Kidney (tissue), 14 donors: ENCODE measurements around the gene TIMP4. TPM values are rescaled to one million over a fixed set of nuclear protein-coding genes. Genes with fewer than 3 reads are reported as not detected.

Experiments used
- DNase-seq, 5 donors: peaks; one replicate each; pipeline ENCODE4 v3.0.0-alpha.2; 2013 to 2020
- FAIRE-seq: peaks from 2 replicates; lab custom pipeline; 2012; peaks lifted over from hg19 to GRCh38; lab: Jason Lieb, UNC
- H3K27ac ChIP-seq, 2 donors: one replicate each; pipeline ENCODE4 v1.7.0; 2013; ENCODE audit warnings: low read depth in 2 of 2, low read length in 2 of 2, inconsistent platforms in 1 of 2
- H3K27me3 ChIP-seq: one replicate; pipeline ENCODE4 v1.7.1; 2013; ENCODE audit warnings: low read length, inconsistent platforms; ENCODE audit not compliant: control insufficient read depth, insufficient read depth
- H3K36me3 ChIP-seq, 3 donors: one replicate each; pipeline versions ENCODE4 v1.7.0 to v1.7.1; 2013; ENCODE audit warnings: low read length in 3 of 3, control low read depth in 1 of 3, inconsistent platforms in 1 of 3; ENCODE audit not compliant: insufficient read depth in 3 of 3, control insufficient read depth in 2 of 3
- H3K4me1 ChIP-seq, 3 donors: one replicate each; pipeline versions ENCODE4 v1.7.0 to v1.7.1; 2013; ENCODE audit warnings: low read length in 3 of 3, inconsistent platforms in 1 of 3, low read depth in 1 of 3; ENCODE audit not compliant: control insufficient read depth in 2 of 3, insufficient read depth in 2 of 3
- H3K4me3 ChIP-seq, 3 donors: one replicate each; pipeline versions ENCODE4 v1.7.0 to v1.8.1; 2013; ENCODE audit warnings: low read length in 3 of 3, control low read depth in 1 of 3, inconsistent platforms in 1 of 3
- H3K9ac ChIP-seq, 3 donors: one replicate each; pipeline versions ENCODE4 v1.7.0 to v1.7.1; 2013; ENCODE audit warnings: low read length in 3 of 3, control low read depth in 1 of 3, inconsistent platforms in 1 of 3
- H3K9me3 ChIP-seq, 3 donors: one replicate each; pipeline versions ENCODE4 v1.7.0 to v1.7.1; 2013; ENCODE audit warnings: low read length in 3 of 3, control low read depth in 1 of 3, inconsistent platforms in 1 of 3; ENCODE audit not compliant: control insufficient read depth in 2 of 3, insufficient read depth in 1 of 3
- intact Hi-C: fragments of 100-400 bp; cut with DNase I; formaldehyde crosslinking; loops from one replicate; pipeline ENCODE4 v1.11.1; 2022
- polyA plus RNA-seq: library from polyadenylated mRNA; stranded (reverse); fragments of 350-450 nt; fragmentation: Illumina TruSeq; extraction: RNeasy Lipid Tissue Mini Kit (QIAGEN cat#74804); gene quantifications from one replicate; pipeline ENCODE4 v1.2.3, GENCODE V29; 2014; ENCODE audit warnings: low read depth, low replicate concordance; ENCODE audit not compliant: insufficient read depth
- total RNA-seq: library from RNA; stranded (reverse); fragmentation: NEBNext Ultra II Directional; extraction: Animal tissue kit (Norgen Biotek cat#: 25700); gene quantifications from one replicate; pipeline ENCODE4 v1.2.1, GENCODE V29; 2021
- TF ChIP-seq, protein P1 (sequence below): IDR thresholded peaks from 3 replicates; pipeline ENCODE4 v1.5.1; 2012; ENCODE audit warnings: mild to moderate bottlenecking, moderate library complexity, borderline replicate concordance; ENCODE audit not compliant: insufficient read depth; ENCODE audit errors: extremely low read depth
- donor health status: control.
- donor health status: control.
- donor health status: control.
- donor health status: control.
- donor health status: control.
- donor health status: DM: yes; HTN: yes; CAD: no.
- donor health status: Normal renal cell carcinoma (clear cell type).

The TIMP4 gene
- total and polyA plus RNA-seq, 2 donors from 2014 or later, result 2.4 to 7.6 TPM

DNA sequence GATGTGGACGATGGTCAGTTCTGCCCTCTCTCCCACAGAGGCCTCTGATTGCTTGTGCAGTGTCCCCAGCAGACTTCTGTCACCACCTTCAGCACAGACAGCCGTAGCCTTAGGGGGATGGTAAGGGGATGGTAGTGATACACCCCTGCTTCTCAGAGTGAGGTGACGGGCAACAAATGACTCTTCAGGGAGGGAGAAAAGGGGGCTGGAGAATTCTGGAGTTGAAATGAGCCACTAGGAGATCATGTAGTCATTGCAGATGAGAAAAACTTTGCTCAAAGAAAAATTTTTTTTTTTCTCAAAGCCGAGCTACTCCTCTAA is 29.6 kb upstream of the TIMP4 start:
- DNase-seq (no peak), FAIRE-seq (no peak)
- H3K27me3 ChIP-seq, result no peaks in the 10 kb centered on the region
- peaks cover 0 to 8% (median 0%) of the 10 kb centered on the region in 3 donors for H3K4me1 ChIP-seq
- intact Hi-C loops, result no loop called here
- no peaks in the 10 kb centered on the region for H3K36me3 ChIP-seq
- H3K27ac ChIP-seq, result peak overlapping the region; percentile 18 to 51
- TF ChIP-seq, protein P1, sequence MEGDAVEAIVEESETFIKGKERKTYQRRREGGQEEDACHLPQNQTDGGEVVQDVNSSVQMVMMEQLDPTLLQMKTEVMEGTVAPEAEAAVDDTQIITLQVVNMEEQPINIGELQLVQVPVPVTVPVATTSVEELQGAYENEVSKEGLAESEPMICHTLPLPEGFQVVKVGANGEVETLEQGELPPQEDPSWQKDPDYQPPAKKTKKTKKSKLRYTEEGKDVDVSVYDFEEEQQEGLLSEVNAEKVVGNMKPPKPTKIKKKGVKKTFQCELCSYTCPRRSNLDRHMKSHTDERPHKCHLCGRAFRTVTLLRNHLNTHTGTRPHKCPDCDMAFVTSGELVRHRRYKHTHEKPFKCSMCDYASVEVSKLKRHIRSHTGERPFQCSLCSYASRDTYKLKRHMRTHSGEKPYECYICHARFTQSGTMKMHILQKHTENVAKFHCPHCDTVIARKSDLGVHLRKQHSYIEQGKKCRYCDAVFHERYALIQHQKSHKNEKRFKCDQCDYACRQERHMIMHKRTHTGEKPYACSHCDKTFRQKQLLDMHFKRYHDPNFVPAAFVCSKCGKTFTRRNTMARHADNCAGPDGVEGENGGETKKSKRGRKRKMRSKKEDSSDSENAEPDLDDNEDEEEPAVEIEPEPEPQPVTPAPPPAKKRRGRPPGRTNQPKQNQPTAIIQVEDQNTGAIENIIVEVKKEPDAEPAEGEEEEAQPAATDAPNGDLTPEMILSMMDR, result no peak
- no peak overlapping the region for H3K4me3 ChIP-seq
- H3K9me3 ChIP-seq, result no peaks in the 10 kb centered on the region
- H3K9ac ChIP-seq, result no peak overlapping the region

DNA sequence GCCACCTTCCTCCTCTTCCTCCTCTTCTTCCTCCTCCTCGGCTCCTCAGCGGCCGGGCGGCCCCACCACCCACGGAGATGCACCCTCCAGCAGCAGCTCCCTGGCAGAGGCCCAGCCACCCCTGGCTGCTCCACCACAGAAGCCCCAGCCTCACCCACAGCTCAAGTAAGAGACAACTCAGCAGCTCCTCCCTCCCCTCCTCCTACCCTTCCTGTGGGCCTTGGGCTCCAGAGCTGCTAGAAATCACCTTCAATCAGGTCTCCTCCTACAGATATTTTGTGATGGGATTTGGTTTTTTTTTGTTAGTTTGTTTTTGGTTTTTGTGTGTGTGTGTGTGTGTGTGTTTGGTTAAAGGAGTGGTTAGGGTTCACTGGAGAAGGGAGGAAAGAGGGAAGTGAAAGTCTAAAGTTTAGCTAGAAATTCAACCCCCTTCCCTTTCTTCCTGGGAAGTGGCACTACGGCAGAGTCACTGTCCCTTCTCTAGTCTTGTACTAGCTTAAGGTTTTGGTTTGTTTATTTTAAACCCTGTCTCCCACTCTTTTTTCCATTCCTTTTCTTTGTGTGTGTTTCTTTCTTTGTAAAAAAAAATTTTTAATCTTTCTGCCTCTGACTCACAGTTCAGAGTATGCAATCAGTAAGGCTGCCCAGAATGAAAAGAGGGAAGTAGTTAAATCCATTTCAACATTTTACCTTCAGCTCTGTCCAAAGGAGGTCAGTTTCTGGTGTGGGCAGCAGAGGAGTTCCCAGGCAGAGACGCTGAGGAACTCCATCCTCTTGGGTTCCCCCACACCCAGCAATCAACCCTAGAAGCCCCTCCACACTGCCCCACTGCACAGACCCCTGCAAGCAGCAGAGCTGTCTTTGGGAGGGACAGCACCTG is 29.0 kb upstream of the TIMP4 start:
- no peaks in the 10 kb centered on the region for H3K9me3 ChIP-seq
- DNase-seq, result peak; percentile 39 to 82 (median 63)
- no peak overlapping the region for H3K4me3 ChIP-seq
- peaks cover 0 to 8% (median 0%) of the 10 kb centered on the region in 3 donors for H3K4me1 ChIP-seq
- H3K36me3 ChIP-seq, result no peaks in the 10 kb centered on the region
- no peak for FAIRE-seq
- H3K27me3 ChIP-seq, result no peaks in the 10 kb centered on the region
- intact Hi-C loops, result no loop called here
- no peak overlapping the region for H3K9ac ChIP-seq
- peak overlapping the region; percentile 18 to 51 for H3K27ac ChIP-seq
- TF ChIP-seq, protein P1, result no peak

DNA sequence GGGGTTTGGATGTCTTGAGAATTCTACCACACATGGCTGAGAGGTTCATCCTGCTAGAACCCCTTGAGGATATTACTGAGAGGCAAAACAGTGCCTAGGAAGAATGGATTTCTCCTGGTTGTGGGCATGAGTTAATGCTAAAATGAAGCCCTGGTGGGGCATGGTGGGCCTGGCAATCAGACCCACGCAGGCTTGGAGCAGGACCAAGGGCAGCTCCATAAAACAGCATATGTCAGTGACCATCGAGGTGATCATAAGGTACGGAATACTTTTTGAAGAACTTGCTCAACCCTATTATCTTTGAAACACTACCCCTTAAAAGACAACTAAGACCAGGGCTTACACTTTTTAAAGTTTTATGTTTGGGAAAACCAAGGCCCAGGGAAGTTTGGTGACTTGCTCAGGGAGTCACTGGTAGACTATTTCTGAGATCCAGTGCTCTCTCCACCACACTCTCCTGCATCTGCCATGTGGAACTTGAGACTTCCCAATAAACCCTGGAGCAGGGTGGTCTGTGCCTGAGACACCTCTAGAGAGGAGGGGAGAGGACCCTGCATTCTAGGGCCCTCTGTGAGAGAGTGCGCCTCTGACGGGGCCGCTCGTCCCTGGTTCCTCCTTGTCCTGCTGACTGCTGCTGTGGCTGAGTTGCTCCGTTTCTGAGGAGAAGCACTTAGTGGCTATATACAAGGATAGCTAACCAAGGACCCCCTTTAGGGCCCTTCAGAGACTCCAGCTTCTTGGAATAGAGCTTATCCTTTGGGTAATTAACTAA is 28.0 kb upstream of the TIMP4 start:
- Histone ChIP-seq H3K9ac (no peak overlapping the region), H3K27ac (no peak overlapping the region), H3K27me3 (no peaks in the 10 kb centered on the region), H3K36me3 (no peaks in the 10 kb centered on the region), H3K4me1 (peaks cover 0 to 8% (median 0%) of the 10 kb centered on the region in 3 donors), H3K9me3 (no peaks in the 10 kb centered on the region), H3K4me3 (no peak overlapping the region)
- TF ChIP-seq, protein P1, result no peak
- DNase-seq (peak in 1 of 5 donors; percentile 35), FAIRE-seq (no peak)
- intact Hi-C loops, result no loop called here
